ENCODE results near the gene FBP1. TPM values are rescaled to one million over a fixed set of nuclear protein-coding genes. Genes with fewer than 3 reads are reported as not detected.
"Not testable (repeated sequence)": the region's sequence is repeated elsewhere in the genome, so short reads cannot be mapped to it uniquely, and the experiment has no call there.

FBP1 gene
- total RNA-seq, 8 experiments from 2014 or later, result 0.33 TPM; not detected in 6

DNA sequence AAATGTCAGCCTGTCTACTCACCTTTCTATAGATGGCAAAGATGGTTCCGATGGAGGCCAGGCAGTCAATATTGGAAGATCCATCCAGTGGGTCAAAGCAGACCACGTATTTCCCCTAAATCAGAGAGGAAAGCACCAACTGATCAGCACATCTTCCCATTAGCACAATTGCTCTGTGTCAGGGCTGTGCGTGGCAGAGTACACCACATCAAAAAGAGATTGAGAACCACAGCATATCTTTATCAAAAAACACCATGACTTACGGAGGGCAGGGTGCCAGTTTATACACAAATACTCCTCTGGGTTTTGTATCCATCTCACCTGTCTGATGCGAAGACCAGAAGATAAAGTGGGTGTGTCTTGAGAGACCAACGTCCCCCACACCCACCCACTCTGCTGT lies 54.8 kb downstream of the FBP1 start:
- in situ Hi-C loops (cut with MboI; ENCODE audit: low pct_unique_long_range_greater_than_20kb in 2 of 9, low sequenced_read_pairs in 9 of 9, unreplicated experiment in 9 of 9), result no loop called here
- no peak for ATAC-seq (replicated peaks in 6 of 8)
- no peaks in the 10 kb centered on the region for H3K4me1 ChIP-seq (replicated peaks in 1 of 2)
- WGBS, 10 experiments, result 40 to 100% (median 76%) methylated on average over 1 to 5 of the region's 6 CpGs; no CpG with 5 or more reads in 2 of the 10 experiments
- H3K4me3 ChIP-seq, result no peak overlapping the region
- H3K27ac ChIP-seq, result no peak overlapping the region

DNA sequence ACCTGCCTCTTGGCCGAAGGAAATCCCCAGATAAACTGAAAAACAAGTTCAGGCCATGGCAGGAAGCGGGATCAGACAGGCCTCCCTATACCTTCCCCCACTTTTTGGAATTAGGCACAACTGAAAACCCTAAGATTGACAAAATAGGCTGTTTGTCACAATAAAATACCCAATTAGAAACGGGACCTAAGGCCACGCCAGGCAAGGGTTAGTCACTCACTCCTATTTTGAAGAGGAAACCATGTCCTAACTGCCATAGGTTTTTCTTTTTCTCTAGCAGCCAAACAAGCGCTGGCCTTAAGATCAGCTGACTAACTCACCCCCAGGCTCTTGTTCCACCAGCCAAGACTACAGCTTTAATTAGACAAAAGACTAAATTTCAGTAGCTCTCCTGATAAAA lies 57.6 kb downstream of the FBP1 start:
- ATAC-seq (replicated peaks in 6 of 8), result peak in 1 of 8 experiments; percentile 62
- WGBS, 10 experiments, result 74 to 100% (median 94%) methylated on average over 1 to 5 of the region's 5 CpGs; no CpG with 5 or more reads in 1 of the 10 experiments
- in situ Hi-C loops (cut with MboI; ENCODE audit: low pct_unique_long_range_greater_than_20kb in 2 of 9, low sequenced_read_pairs in 9 of 9, unreplicated experiment in 9 of 9), result no loop called here
- Histone ChIP-seq H3K4me1 (replicated peaks in 1 of 2) (no peaks in the 10 kb centered on the region), H3K27ac (no peak overlapping the region), H3K4me3 (no peak overlapping the region)

- ATAC-seq (replicated peaks in 6 of 8), result no peak
- 0 to 89% (median 68%) methylated on average over 1 to 2 of the region's 2 CpGs for WGBS, 10 experiments
- Histone ChIP-seq H3K27ac (no peak overlapping the region), H3K4me1 (replicated peaks in 1 of 2) (no peaks in the 10 kb centered on the region), H3K4me3 (no peak overlapping the region)
- in situ Hi-C loops (cut with MboI; ENCODE audit: low pct_unique_long_range_greater_than_20kb in 2 of 9, low sequenced_read_pairs in 9 of 9, unreplicated experiment in 9 of 9), result no loop called here
Observed at GRCh38 chr9:94577571-94577970, 61.7 kb downstream of the FBP1 start.

GRCh38 chr9:94577036-94577435 lies 62.3 kb downstream of the FBP1 start:
- Histone ChIP-seq H3K27ac (no peak overlapping the region), H3K4me1 (replicated peaks in 1 of 2) (no peaks in the 10 kb centered on the region), H3K4me3 (no peak overlapping the region)
- WGBS, 10 experiments, result 0 to 67% (median 0%) methylated on average over 1 of the region's 1 CpG; no CpG with 5 or more reads in 7 of the 10 experiments
- no peak for ATAC-seq (replicated peaks in 6 of 8)
- in situ Hi-C loops (cut with MboI; ENCODE audit: low pct_unique_long_range_greater_than_20kb in 2 of 9, low sequenced_read_pairs in 9 of 9, unreplicated experiment in 9 of 9), result no loop called here

DNA sequence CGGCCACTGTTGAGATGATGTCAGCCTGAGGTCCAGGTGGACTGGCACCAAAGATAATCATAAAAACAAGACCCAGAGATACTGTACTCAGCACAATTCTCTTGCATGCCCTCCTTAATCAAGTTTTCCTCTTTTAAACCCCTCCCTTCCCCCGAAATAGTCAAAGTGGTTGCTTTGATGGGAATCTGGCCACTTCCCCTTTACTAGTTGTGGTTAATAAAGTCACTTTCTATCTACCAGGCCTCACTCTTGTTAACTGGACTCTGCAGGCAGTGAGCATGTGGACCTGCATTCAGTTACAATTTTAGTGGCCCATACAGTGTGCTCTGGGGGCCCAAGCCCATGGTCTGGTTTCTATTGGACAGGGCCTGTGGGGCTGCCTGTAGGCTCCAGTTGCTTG lies 63.2 kb downstream of the FBP1 start:
- Histone ChIP-seq H3K27ac (no peak overlapping the region), H3K4me3 (no peak overlapping the region), H3K4me1 (replicated peaks in 1 of 2) (no peaks in the 10 kb centered on the region)
- no peak for ATAC-seq (replicated peaks in 6 of 8)
- 0 to 100% (median 71%) methylated on average over 1 to 2 of the region's 2 CpGs; no CpG with 5 or more reads in 2 of the 10 experiments for WGBS, 10 experiments
- in situ Hi-C loops (cut with MboI; ENCODE audit: low pct_unique_long_range_greater_than_20kb in 2 of 9, low sequenced_read_pairs in 9 of 9, unreplicated experiment in 9 of 9), result no loop called here

- Histone ChIP-seq H3K27ac (no peak overlapping the region), H3K4me1 (replicated peaks in 1 of 2) (no peaks in the 10 kb centered on the region), H3K4me3 (no peak overlapping the region)
- WGBS, 10 experiments, result 46 to 100% (median 83%) methylated on average over 1 to 16 of the region's 17 CpGs; no CpG with 5 or more reads in 2 of the 10 experiments
- ATAC-seq (replicated peaks in 6 of 8), result no peak
- in situ Hi-C loops (cut with MboI; ENCODE audit: low pct_unique_long_range_greater_than_20kb in 2 of 9, low sequenced_read_pairs in 9 of 9, unreplicated experiment in 9 of 9), result no loop called here
Observed at GRCh38 chr9:94568972-94569712, 70.2 kb downstream of the FBP1 start.

GRCh38 chr9:94568250-94568889 lies 70.9 kb downstream of the FBP1 start:
- in situ Hi-C loops (cut with MboI; ENCODE audit: low pct_unique_long_range_greater_than_20kb in 2 of 9, low sequenced_read_pairs in 9 of 9, unreplicated experiment in 9 of 9), result no loop called here
- Histone ChIP-seq H3K4me1 (replicated peaks in 1 of 2) (no peaks in the 10 kb centered on the region), H3K4me3 (no peak overlapping the region), H3K27ac (no peak overlapping the region)
- no peak for ATAC-seq (replicated peaks in 6 of 8)
- 30 to 90% (median 50%) methylated on average over 1 to 3 of the region's 3 CpGs; no CpG with 5 or more reads in 5 of the 10 experiments for WGBS, 10 experiments

GRCh38 chr9:94567271-94567670 lies 72.0 kb downstream of the FBP1 start:
- in situ Hi-C loops (cut with MboI; ENCODE audit: low pct_unique_long_range_greater_than_20kb in 2 of 9, low sequenced_read_pairs in 9 of 9, unreplicated experiment in 9 of 9), result no loop called here
- H3K4me3 ChIP-seq, result no peak overlapping the region
- H3K27ac ChIP-seq, result no peak overlapping the region
- 62 to 89% (median 83%) methylated on average over 1 to 2 of the region's 2 CpGs; no CpG with 5 or more reads in 7 of the 10 experiments for WGBS, 10 experiments
- no peaks in the 10 kb centered on the region for H3K4me1 ChIP-seq (replicated peaks in 1 of 2)
- no peak for ATAC-seq (replicated peaks in 6 of 8)

DNA sequence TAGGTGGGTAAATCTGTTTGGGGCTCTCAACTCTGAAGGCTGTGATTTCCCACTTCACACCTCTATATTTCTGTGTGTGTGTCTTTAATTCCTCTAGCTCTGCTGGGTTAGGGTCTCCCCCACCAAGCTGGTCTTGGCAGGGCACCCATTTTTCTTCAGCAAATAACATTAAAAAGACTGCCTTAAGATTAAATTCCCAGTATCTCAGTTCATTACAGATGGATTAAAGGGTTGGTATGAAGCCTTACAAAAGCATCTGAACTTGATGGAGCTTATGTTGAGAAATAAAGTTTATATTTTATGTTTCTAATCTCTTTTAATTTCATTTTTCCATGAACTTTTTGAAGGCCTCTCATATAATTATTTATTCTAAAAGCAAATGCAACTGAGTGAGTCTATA lies 72.8 kb downstream of the FBP1 start:
- ATAC-seq (replicated peaks in 6 of 8), result no peak
- Histone ChIP-seq H3K4me3 (no peak overlapping the region), H3K4me1 (replicated peaks in 1 of 2) (no peaks in the 10 kb centered on the region), H3K27ac (no peak overlapping the region)
- in situ Hi-C loops (cut with MboI; ENCODE audit: low pct_unique_long_range_greater_than_20kb in 2 of 9, low sequenced_read_pairs in 9 of 9, unreplicated experiment in 9 of 9), result no loop called here

DNA sequence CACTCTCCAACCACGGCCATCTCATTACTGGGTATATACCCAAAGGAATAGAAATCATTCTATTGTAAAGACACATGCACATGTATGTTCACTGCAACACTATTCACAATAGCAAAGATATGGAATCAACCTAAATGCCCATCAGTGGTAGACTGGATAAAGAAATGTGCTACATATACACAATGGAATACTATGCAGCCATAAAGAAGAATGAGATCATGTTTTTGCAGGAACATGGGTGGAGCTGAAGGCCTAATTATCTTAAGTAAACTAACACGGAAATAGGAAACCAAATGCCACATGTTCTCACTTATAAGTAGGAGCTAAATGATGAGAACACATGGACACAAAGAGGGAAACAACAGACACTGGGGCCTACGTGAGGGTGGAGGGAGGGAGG lies 75.0 kb downstream of the FBP1 start:
- ATAC-seq (replicated peaks in 6 of 8); in situ Hi-C loops (cut with MboI; ENCODE audit: low pct_unique_long_range_greater_than_20kb in 2 of 9, low sequenced_read_pairs in 9 of 9, unreplicated experiment in 9 of 9); H3K4me1 ChIP-seq (replicated peaks in 1 of 2); H3K4me3 ChIP-seq; H3K27ac ChIP-seq: not testable (repeated sequence)
- whole genome bisulfite sequencing, 10 experiments, result 0 to 100% (median 51%) methylated on average over 1 to 3 of the region's 3 CpGs; no CpG with 5 or more reads in 2 of the 10 experiments

GRCh38 chr9:94563548-94563947 lies 75.8 kb downstream of the FBP1 start:
- H3K4me1 ChIP-seq (replicated peaks in 1 of 2), result no peaks in the 10 kb centered on the region
- 0 to 94% (median 66%) methylated on average over 1 to 2 of the region's 2 CpGs; no CpG with 5 or more reads in 2 of the 10 experiments for WGBS, 10 experiments
- H3K4me3 ChIP-seq, result no peak overlapping the region
- H3K27ac ChIP-seq, result no peak overlapping the region
- no peak for ATAC-seq (replicated peaks in 6 of 8)
- in situ Hi-C loops (cut with MboI; ENCODE audit: low pct_unique_long_range_greater_than_20kb in 2 of 9, low sequenced_read_pairs in 9 of 9, unreplicated experiment in 9 of 9), result no loop called here

GRCh38 chr9:94560237-94560636 lies 79.1 kb downstream of the FBP1 start:
- ATAC-seq (replicated peaks in 6 of 8), result no peak
- Histone ChIP-seq H3K27ac (no peak overlapping the region), H3K4me3 (no peak overlapping the region), H3K4me1 (replicated peaks in 1 of 2) (no peaks in the 10 kb centered on the region)
- in situ Hi-C loops (cut with MboI; ENCODE audit: low pct_unique_long_range_greater_than_20kb in 2 of 9, low sequenced_read_pairs in 9 of 9, unreplicated experiment in 9 of 9), result no loop called here
- WGBS, 10 experiments, result 29 to 95% (median 82%) methylated on average over 1 to 6 of the region's 6 CpGs; no CpG with 5 or more reads in 1 of the 10 experiments

DNA sequence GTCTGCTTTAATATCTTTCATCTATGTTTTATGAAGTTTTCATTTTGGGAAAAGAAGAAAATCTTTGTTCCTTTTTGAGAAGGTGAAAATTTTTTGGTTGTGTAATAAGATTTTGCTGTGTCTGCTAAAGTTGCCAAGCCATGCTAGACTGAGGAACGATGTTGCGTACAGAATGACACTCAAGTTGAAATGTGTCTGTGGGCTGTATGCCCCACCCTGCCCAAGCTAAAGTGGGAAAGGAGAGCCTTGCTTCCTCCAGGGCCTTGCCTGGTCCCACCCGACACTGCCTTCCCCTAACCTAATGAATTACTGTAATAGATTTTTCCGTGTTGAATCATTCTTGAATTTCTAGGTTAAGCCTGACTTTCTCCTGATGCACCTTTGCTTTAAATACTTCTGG lies 81.9 kb downstream of the FBP1 start:
- in situ Hi-C loops (cut with MboI; ENCODE audit: low pct_unique_long_range_greater_than_20kb in 2 of 9, low sequenced_read_pairs in 9 of 9, unreplicated experiment in 9 of 9), result no loop called here
- WGBS, 10 experiments, result 13 to 100% (median 82%) methylated on average over 1 to 4 of the region's 4 CpGs; no CpG with 5 or more reads in 1 of the 10 experiments
- no peaks in the 10 kb centered on the region for H3K4me1 ChIP-seq (replicated peaks in 1 of 2)
- no peak overlapping the region for H3K4me3 ChIP-seq
- H3K27ac ChIP-seq, result no peak overlapping the region
- ATAC-seq (replicated peaks in 6 of 8), result peak in 2 of 8 experiments; percentile 14 to 46
